ENCODE data around the gene COL17A1. TPM values are rescaled to one million over a fixed set of nuclear protein-coding genes. Genes with fewer than 3 reads are reported as not detected.

COL17A1 gene
- polyA plus RNA-seq, 1 donor (not counting 4 experiments of a cell fraction or from before 2014, with no cell fraction given): 2,386 TPM

GRCh38 chr10:104033966-104034365, 51.7 kb downstream of the COL17A1 start:
- no peak overlapping the region for H3K9ac ChIP-seq (ENCODE audit: control insufficient read depth, extremely low read depth, insufficient read depth, low read length)
- dilution Hi-C loops (cut with MboI; ENCODE audit: extremely low pct_ligation_motif_present, low sequenced_read_pairs): no loop called here
- no peaks in the 10 kb centered on the region for H3K9me1 ChIP-seq (ENCODE audit: control insufficient read depth, extremely low read depth, insufficient read depth, low read length)
- H2AFZ ChIP-seq (ENCODE audit: control insufficient read depth, low read length): no peak overlapping the region
- TF ChIP-seq EZH2 (IDR thresholded peaks at IDR 0.05; ENCODE audit: low read length): no peak
- TF ChIP-seq CTCF (optimal IDR thresholded peaks at IDR 0.05 in 1 of 3, IDR thresholded peaks at IDR 0.05 in 1 of 3, conservative IDR thresholded peaks at IDR 0.05 in 1 of 3; ENCODE audit: extremely low read depth in 1 of 3, insufficient read depth in 2 of 3, low read length in 3 of 3): no peak
- no peaks in the 10 kb centered on the region for H3K9me3 ChIP-seq (ENCODE audit: control insufficient read depth, low read depth, low read length)
- DNase-seq (ENCODE audit: low read depth, low spot score) (no peak), FAIRE-seq (no peak)
- H3K4me2 ChIP-seq (ENCODE audit: control insufficient read depth, extremely low read depth, insufficient read depth, low read depth, low read length): no peak overlapping the region
- peaks cover 59 to 71% of the 10 kb centered on the region in 2 experiments for H3K36me3 ChIP-seq (ENCODE audit: control insufficient read depth in 2 of 2, extremely low read depth in 1 of 2, insufficient read depth in 2 of 2, low read length in 2 of 2)
- no peaks in the 10 kb centered on the region for H3K27me3 ChIP-seq (ENCODE audit: control insufficient read depth, extremely low read depth, insufficient read depth, low read length)
- H3K4me1 ChIP-seq (ENCODE audit: control insufficient read depth, extremely low read depth, insufficient read depth, low read length): no peaks in the 10 kb centered on the region
- no peak overlapping the region for H3K4me3 ChIP-seq (ENCODE audit: control insufficient read depth in 2 of 3, extremely low read depth in 1 of 3, insufficient read depth in 2 of 3, low read depth in 1 of 3, low read length in 3 of 3)
- peaks cover 7% of the 10 kb centered on the region for H4K20me1 ChIP-seq (ENCODE audit: control insufficient read depth, extremely low read depth, insufficient read depth, low read length)
- no peaks in the 10 kb centered on the region for H3K79me2 ChIP-seq (ENCODE audit: control insufficient read depth, insufficient read depth, low read length)
- no peak overlapping the region for H3K27ac ChIP-seq (ENCODE audit: control insufficient read depth, insufficient read depth, low read length)

- Histone ChIP-seq H3K4me2 (ENCODE audit: control insufficient read depth, extremely low read depth, insufficient read depth, low read depth, low read length) (no peak overlapping the region), H3K4me1 (ENCODE audit: control insufficient read depth, extremely low read depth, insufficient read depth, low read length) (no peaks in the 10 kb centered on the region), H4K20me1 (ENCODE audit: control insufficient read depth, extremely low read depth, insufficient read depth, low read length) (peaks cover 7% of the 10 kb centered on the region), H2AFZ (ENCODE audit: control insufficient read depth, low read length) (no peak overlapping the region), H3K27ac (ENCODE audit: control insufficient read depth, insufficient read depth, low read length) (no peak overlapping the region), H3K4me3 (ENCODE audit: control insufficient read depth in 2 of 3, extremely low read depth in 1 of 3, insufficient read depth in 2 of 3, low read depth in 1 of 3, low read length in 3 of 3) (no peak overlapping the region), H3K27me3 (ENCODE audit: control insufficient read depth, extremely low read depth, insufficient read depth, low read length) (no peaks in the 10 kb centered on the region), H3K9me1 (ENCODE audit: control insufficient read depth, extremely low read depth, insufficient read depth, low read length) (no peaks in the 10 kb centered on the region), H3K9ac (ENCODE audit: control insufficient read depth, extremely low read depth, insufficient read depth, low read length) (no peak overlapping the region), H3K36me3 (ENCODE audit: control insufficient read depth in 2 of 2, extremely low read depth in 1 of 2, insufficient read depth in 2 of 2, low read length in 2 of 2) (peaks cover 55 to 66% of the 10 kb centered on the region in 2 experiments), H3K9me3 (ENCODE audit: control insufficient read depth, low read depth, low read length) (no peaks in the 10 kb centered on the region), H3K79me2 (ENCODE audit: control insufficient read depth, insufficient read depth, low read length) (no peaks in the 10 kb centered on the region)
- no peak for FAIRE-seq
- dilution Hi-C loops (cut with MboI; ENCODE audit: extremely low pct_ligation_motif_present, low sequenced_read_pairs): no loop called here
- TF ChIP-seq CTCF (optimal IDR thresholded peaks at IDR 0.05 in 1 of 3, IDR thresholded peaks at IDR 0.05 in 1 of 3, conservative IDR thresholded peaks at IDR 0.05 in 1 of 3; ENCODE audit: extremely low read depth in 1 of 3, insufficient read depth in 2 of 3, low read length in 3 of 3) (no peak), EZH2 (IDR thresholded peaks at IDR 0.05; ENCODE audit: low read length) (no peak)
- no peak for DNase-seq (ENCODE audit: low read depth, low spot score)
These were observed 52.2 kb downstream of the COL17A1 start for GRCh38 chr10:104033401-104033930.
